Measurements from ENCODE around the gene RAB28.

RAB28 gene

GRCh38 chr4:13522282-13523104 lies 38.4 kb upstream of the RAB28 start:
- no peak overlapping the region for H3K4me3 ChIP-seq (ENCODE audit: low read depth, low read length)
- DNase-seq (ENCODE audit: low read depth), result no peak
- no peak for TF ChIP-seq CTCF (conservative IDR thresholded peaks at IDR 0.05; ENCODE audit: low read depth, low read length)

- TF ChIP-seq CTCF (conservative IDR thresholded peaks at IDR 0.05; ENCODE audit: low read depth, low read length), result no peak
- DNase-seq (ENCODE audit: low read depth), result no peak
Observed at GRCh38 chr4:13521047-13521446, 36.9 kb upstream of the RAB28 start.

GRCh38 chr4:13516315-13516860 lies 32.2 kb upstream of the RAB28 start:
- TF ChIP-seq CTCF (conservative IDR thresholded peaks at IDR 0.05; ENCODE audit: low read depth, low read length), result no peak
- H3K4me3 ChIP-seq (ENCODE audit: low read depth, low read length), result no peak overlapping the region
- DNase-seq (ENCODE audit: low read depth), result no peak

More at GRCh38 chr4:13521047-13521446, 36.9 kb upstream of the RAB28 start:
- no peak overlapping the region for H3K4me3 ChIP-seq (ENCODE audit: low read depth, low read length)

- no peak for DNase-seq (ENCODE audit: low read depth)
- no peak for TF ChIP-seq CTCF (conservative IDR thresholded peaks at IDR 0.05; ENCODE audit: low read depth, low read length)
- no peak overlapping the region for H3K4me3 ChIP-seq (ENCODE audit: low read depth, low read length)
Observed at GRCh38 chr4:13515268-13515667, 31.1 kb upstream of the RAB28 start.

- H3K4me3 ChIP-seq (ENCODE audit: low read depth, low read length), result no peak overlapping the region
- no peak for DNase-seq (ENCODE audit: low read depth)
- no peak for TF ChIP-seq CTCF (conservative IDR thresholded peaks at IDR 0.05; ENCODE audit: low read depth, low read length)
Observed at GRCh38 chr4:13514722-13515121, 30.6 kb upstream of the RAB28 start.

GRCh38 chr4:13511101-13511500 lies 27.0 kb upstream of the RAB28 start:
- H3K4me3 ChIP-seq (ENCODE audit: low read depth, low read length), result no peak overlapping the region
- DNase-seq (ENCODE audit: low read depth), result no peak
- TF ChIP-seq CTCF (conservative IDR thresholded peaks at IDR 0.05; ENCODE audit: low read depth, low read length), result no peak

GRCh38 chr4:13509442-13509841 lies 25.3 kb upstream of the RAB28 start:
- H3K4me3 ChIP-seq (ENCODE audit: low read depth, low read length), result no peak overlapping the region
- no peak for TF ChIP-seq CTCF (conservative IDR thresholded peaks at IDR 0.05; ENCODE audit: low read depth, low read length)

More at GRCh38 chr4:13509442-13509841, 25.3 kb upstream of the RAB28 start:
- DNase-seq (ENCODE audit: low read depth), result no peak
